Endothelial cell of umbilical vein (primary cell): ENCODE data around the gene PSTPIP1. TPM values are rescaled to one million over a fixed set of nuclear protein-coding genes. Genes with fewer than 3 reads are reported as not detected.

Experiments
- BruUV-seq: library from RNA; stranded (reverse); fragments of 400-500 nt; replicated peaks from 2 replicates; lab custom pipeline; 2021; lab: Mats Ljungman, UMichigan
- CTCF ChIA-PET: fragments of 300-600, 350-600 bp; sonication (Branson Sonifier 250); formaldehyde crosslinking; loops from one replicate; lab custom pipeline; 2021; ENCODE audit warnings: antibody characterized with exemption, inconsistent platforms; lab: Charles Lee
- POLR2A ChIA-PET: fragments of 300-600, 350-600 bp; sonication (Branson Sonifier 250); formaldehyde crosslinking; loops from one replicate; lab custom pipeline; 2021; ENCODE audit warnings: antibody characterized with exemption, inconsistent platforms; lab: Charles Lee
- DNase-seq: peaks from one replicate; pipeline ENCODE4 v3.0.0-alpha.2; 2011; ENCODE audit warnings: low read depth, low spot score
- FAIRE-seq: peaks from 2 replicates; lab custom pipeline; 2011; peaks lifted over from hg19 to GRCh38; lab: Jason Lieb, UNC
- H2AFZ ChIP-seq: 2 replicates; pipeline ENCODE4 v1.6.0; 2012; ENCODE audit warnings: low read depth, low read length, control low read depth, inconsistent platforms
- H3K27ac ChIP-seq: 2 replicates; pipeline ENCODE4 v1.5.1; 2011; ENCODE audit warnings: low read depth, mild to moderate bottlenecking, control low read depth, low read length, moderate library complexity; ENCODE audit not compliant: insufficient read depth
- H3K27me3 ChIP-seq, 2 experiments: 2 replicates each; pipeline versions ENCODE4 v1.6.0 to v1.6.1; 2011; ENCODE audit warnings: low read length in 2 of 2, mixed read lengths in 1 of 2; ENCODE audit not compliant: control insufficient read depth in 2 of 2, insufficient read depth in 2 of 2
- H3K36me3 ChIP-seq, 2 experiments: 2 replicates in 1 of 2; 3 replicates in 1 of 2; pipeline ENCODE4 v1.5.1; 2011; ENCODE audit warnings: low read length in 2 of 2, mild to moderate bottlenecking in 1 of 2, moderate library complexity in 1 of 2; ENCODE audit not compliant: control insufficient read depth in 2 of 2, insufficient read depth in 2 of 2; ENCODE audit errors: extremely low read depth in 1 of 2
- H3K4me1 ChIP-seq: 3 replicates; pipeline ENCODE4 v1.5.1; 2011; ENCODE audit warnings: mild to moderate bottlenecking, low read length; ENCODE audit not compliant: control insufficient read depth, insufficient read depth; ENCODE audit errors: extremely low read depth
- H3K4me2 ChIP-seq: 2 replicates; pipeline ENCODE4 v1.6.1; 2011; ENCODE audit warnings: low read length, control low read depth, mixed read lengths; ENCODE audit not compliant: insufficient read depth
- H3K4me3 ChIP-seq, 3 experiments: fragments of 200-600 bp in 1 of 3; sonication (generic), shearing (Covaris generic) in 1 of 3; replicated peaks in 1 of 3; 2 replicates each; pipeline ENCODE4 v1.5.1; 2011 to 2016; ENCODE audit warnings: control low read depth in 3 of 3, low read length in 3 of 3, mild to moderate bottlenecking in 2 of 3, inconsistent platforms in 1 of 3, low read depth in 1 of 3, moderate library complexity in 1 of 3; ENCODE audit not compliant: insufficient read depth in 1 of 3
- H3K79me2 ChIP-seq: 2 replicates; pipeline ENCODE4 v1.6.0; 2012; ENCODE audit warnings: low read length, inconsistent platforms; ENCODE audit not compliant: control insufficient read depth, insufficient read depth
- H3K9ac ChIP-seq: replicated peaks from 2 replicates; pipeline ENCODE3; 2011; ENCODE audit warnings: low read length, control low read depth; ENCODE audit not compliant: insufficient read depth; ENCODE audit errors: extremely low read depth
- H3K9me1 ChIP-seq: replicated peaks from 3 replicates; pipeline ENCODE4 v1.6.0; 2011; ENCODE audit warnings: mild to moderate bottlenecking, low read length; ENCODE audit not compliant: control insufficient read depth, insufficient read depth; ENCODE audit errors: extremely low read depth
- H3K9me3 ChIP-seq: replicated peaks from 2 replicates; pipeline ENCODE4 v1.5.1; 2012; ENCODE audit warnings: low read length, inconsistent platforms; ENCODE audit not compliant: control insufficient read depth, insufficient read depth
- H4K20me1 ChIP-seq: replicated peaks from 2 replicates; pipeline ENCODE3; 2011; ENCODE audit warnings: mild to moderate bottlenecking, low read length; ENCODE audit not compliant: control insufficient read depth, insufficient read depth; ENCODE audit errors: extremely low read depth
- CTCF ChIP-seq, 2 donors: IDR thresholded peaks; 1 replicate in 1 of 2; 2 replicates in 1 of 2; pipeline ENCODE4 v1.5.1; 2011; ENCODE audit warnings: low read length in 2 of 2, mild to moderate bottlenecking in 2 of 2, moderate library complexity in 2 of 2, control low read depth in 1 of 2, inconsistent platforms in 1 of 2, low read depth in 1 of 2; ENCODE audit not compliant: insufficient read depth in 1 of 2; ENCODE audit errors: extremely low read depth in 1 of 2
- EZH2 ChIP-seq: IDR thresholded peaks from 2 replicates; pipeline ENCODE4 v1.6.1; 2012; ENCODE audit warnings: borderline replicate concordance, low read depth, mild to moderate bottlenecking, moderate library complexity, low read length, inconsistent platforms; ENCODE audit not compliant: severe bottlenecking
- FOS ChIP-seq: IDR thresholded peaks from 2 replicates; pipeline ENCODE4 v1.6.1; 2011; ENCODE audit warnings: mild to moderate bottlenecking, low read length, moderate library complexity, borderline replicate concordance; ENCODE audit not compliant: insufficient read depth
- GATA2 ChIP-seq: IDR thresholded peaks from 2 replicates; pipeline ENCODE4 v1.7.0; 2011; ENCODE audit warnings: low read depth, mild to moderate bottlenecking, moderate library complexity, mixed read lengths, low read length; ENCODE audit not compliant: insufficient read length, insufficient read depth
- JUN ChIP-seq: IDR thresholded peaks from 2 replicates; pipeline ENCODE4 v1.6.1; 2011; ENCODE audit warnings: borderline replicate concordance, low read depth; ENCODE audit not compliant: insufficient read length, insufficient read depth
- MAX ChIP-seq: IDR thresholded peaks from 2 replicates; pipeline ENCODE4 v1.6.1; 2011; ENCODE audit not compliant: insufficient read depth, insufficient read length
- MYC ChIP-seq: IDR thresholded peaks from one replicate; pipeline ENCODE4 v1.6.1; 2011; ENCODE audit warnings: mild to moderate bottlenecking, low read depth, low read length
- POLR2A ChIP-seq: IDR thresholded peaks from 2 replicates; pipeline ENCODE4 v1.6.1; 2012; ENCODE audit warnings: low read depth, mild to moderate bottlenecking, control low read depth, low read length
- POLR2AphosphoS5 ChIP-seq: IDR thresholded peaks from 2 replicates; pipeline ENCODE4 v1.6.1; 2012; ENCODE audit warnings: low read depth, mild to moderate bottlenecking, control low read depth, low read length, moderate library complexity; ENCODE audit not compliant: insufficient read depth
- dilution Hi-C: fragments of 300-500 bp; cut with MboI; formaldehyde crosslinking; loops from one replicate; pipeline ENCODE4 v1.15.0; 2019; ENCODE audit warnings: low sequenced_read_pairs; ENCODE audit not compliant: extremely low pct_ligation_motif_present
- intact Hi-C: fragments of 100-400 bp; cut with micrococcal nuclease; formaldehyde crosslinking; loops from one replicate; pipeline ENCODE4 v1.10.0; 2022
- polyA plus RNA-seq, 4 experiments: library from polyadenylated mRNA; depleted of rRNA in 3 of 4; stranded (reverse) in 3 of 4; unstranded in 1 of 4; fragments of >200 nt; gene quantifications; 2 replicates each; pipeline versions ENCODE4 v1.2.1 to v1.2.3, GENCODE V29; 2011 to 2012; ENCODE audit warnings: missing spikeins in 1 of 4
- total RNA-seq: library from RNA; stranded (reverse); gene quantifications from 2 replicates; pipeline ENCODE4 v1.2.3, GENCODE V29; 2021

Gene PSTPIP1
- total and polyA plus RNA-seq, 2 donors (not counting 3 experiments of a cell fraction or from before 2014, with no cell fraction given), result not detected

DNA sequence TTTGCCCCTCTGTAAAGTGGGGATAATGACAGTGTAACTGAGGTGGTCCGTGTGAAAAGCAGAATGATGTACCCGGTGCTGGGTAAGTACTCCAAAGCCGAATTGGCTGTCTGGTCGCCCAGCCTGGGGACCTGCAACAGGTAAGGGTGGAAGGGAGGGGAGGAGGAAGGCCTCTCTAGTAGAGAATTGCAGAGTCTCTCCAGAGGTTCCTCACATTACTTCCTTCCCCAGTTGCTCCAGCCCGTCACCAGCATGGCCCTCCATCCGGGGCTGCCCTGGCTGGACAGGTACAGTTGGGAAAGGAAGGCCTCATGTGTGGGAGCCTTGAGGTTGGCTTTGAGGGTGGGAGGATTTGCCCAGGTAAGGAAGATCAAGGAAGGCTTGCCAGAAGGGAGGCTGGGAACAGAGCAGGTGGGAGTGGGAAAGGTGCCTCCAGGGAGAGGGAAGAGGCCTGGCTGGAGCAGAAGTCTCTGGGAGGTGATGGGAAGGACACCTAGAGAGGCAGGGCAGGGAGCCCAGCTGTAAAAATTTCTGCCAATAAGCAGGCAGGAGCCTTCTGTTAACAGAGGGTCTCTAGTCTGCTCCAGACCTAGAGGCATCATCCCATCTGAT, 1.7 kb upstream of the PSTPIP1 start:
- DNase-seq, result no peak
- Histone ChIP-seq H3K79me2 (no peaks in the 10 kb centered on the region), H3K9me3 (no peaks in the 10 kb centered on the region), H3K27me3 (peaks cover 0 to 2% of the 10 kb centered on the region in 2 experiments), H4K20me1 (no peaks in the 10 kb centered on the region), H3K4me2 (no peak overlapping the region), H3K4me1 (peaks cover 10% of the 10 kb centered on the region), H3K9ac (no peak overlapping the region), H3K27ac (no peak overlapping the region), H3K4me3 (no peak overlapping the region), H3K36me3 (no peaks in the 10 kb centered on the region), H2AFZ (no peak overlapping the region), H3K9me1 (no peaks in the 10 kb centered on the region)
- FAIRE-seq, result no peak
- ChIA-PET CTCF (interaction anchor here (1.5 kb wide), 1 partner anchor 20 kb away, joined by 6 read pairs; no protein-coding TSS in a partner anchor), POLR2A (no interaction called here)
- dilution Hi-C loops, result no loop called here
- TF ChIP-seq POLR2A, result no peak
- TF ChIP-seq MAX, result no peak
- TF ChIP-seq MYC, result no peak
- TF ChIP-seq GATA2, result no peak
- no peak for TF ChIP-seq POLR2AphosphoS5
- no peak for TF ChIP-seq JUN
- no TSS peak for BruUV-seq
- intact Hi-C loops, result no loop called here

GRCh38 chr15:76994001-76994400, 925 bp upstream of the PSTPIP1 start:
- BruUV-seq, result no TSS peak
- Histone ChIP-seq H3K9me3 (no peaks in the 10 kb centered on the region), H3K27ac (no peak overlapping the region), H3K9me1 (no peaks in the 10 kb centered on the region), H3K9ac (no peak overlapping the region), H3K27me3 (peaks cover 0 to 2% of the 10 kb centered on the region in 2 experiments), H3K4me1 (peaks cover 10% of the 10 kb centered on the region), H2AFZ (no peak overlapping the region), H3K4me3 (no peak overlapping the region), H3K79me2 (no peaks in the 10 kb centered on the region), H4K20me1 (no peaks in the 10 kb centered on the region), H3K4me2 (no peak overlapping the region), H3K36me3 (no peaks in the 10 kb centered on the region)
- DNase-seq (no peak), FAIRE-seq (no peak)
- CTCF ChIA-PET, result interaction anchor here (0.6 to 1.5 kb wide), 2 partner anchors 20 to 207 kb away, joined by 6 read pairs; no protein-coding TSS in a partner anchor
- dilution Hi-C loops, result no loop called here
- TF ChIP-seq CTCF (IDR thresholded peaks at IDR 0.05; ENCODE audit: extremely low read depth in 1 of 2, insufficient read depth in 1 of 2, low read depth in 1 of 2, low read length in 2 of 2), result no peak
- no peak for TF ChIP-seq FOS
- no peak for TF ChIP-seq MAX
- no peak for TF ChIP-seq JUN
- no peak for TF ChIP-seq EZH2
- no peak for TF ChIP-seq MYC
- no peak for TF ChIP-seq POLR2AphosphoS5
- TF ChIP-seq POLR2A, result no peak
- TF ChIP-seq GATA2, result no peak
- intact Hi-C loops, result no loop called here
- POLR2A ChIA-PET, result no interaction called here
